ENCODE measurements around the gene ARHGEF28. TPM values are rescaled to one million over a fixed set of nuclear protein-coding genes. Genes with fewer than 3 reads are reported as not detected.

ARHGEF28 gene
- total RNA-seq, 6 donors from 2014 or later, result 14.4 to 47.1 (median 24.4) TPM

DNA sequence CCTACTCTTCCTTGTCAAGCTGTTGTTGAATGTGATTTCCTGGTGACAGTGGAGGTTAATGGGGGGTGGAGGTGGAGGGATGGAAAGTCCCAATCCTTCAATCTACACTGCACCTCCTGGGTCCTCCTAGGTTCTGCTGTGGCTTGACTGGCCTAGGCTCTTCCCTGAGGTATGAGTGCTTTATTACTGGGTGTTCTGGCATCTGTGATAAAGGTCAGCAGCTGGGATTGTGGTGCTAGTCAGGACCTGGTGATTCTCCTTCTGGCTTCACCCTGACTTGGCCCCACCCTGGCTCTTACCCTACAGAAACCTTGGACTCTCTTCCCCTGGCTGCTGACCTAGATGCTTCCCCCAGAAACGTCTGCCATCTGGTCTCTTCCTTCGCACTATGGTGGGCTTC lies 194.3 kb downstream of the ARHGEF28 start:
- no peak for TF ChIP-seq POLR2AphosphoS5 (IDR thresholded peaks at IDR 0.05)
- no peak for TF ChIP-seq POLR2A (IDR thresholded peaks at IDR 0.05)
- no peak for TF ChIP-seq EP300 (IDR thresholded peaks at IDR 0.05)
- TF ChIP-seq, protein P1, sequence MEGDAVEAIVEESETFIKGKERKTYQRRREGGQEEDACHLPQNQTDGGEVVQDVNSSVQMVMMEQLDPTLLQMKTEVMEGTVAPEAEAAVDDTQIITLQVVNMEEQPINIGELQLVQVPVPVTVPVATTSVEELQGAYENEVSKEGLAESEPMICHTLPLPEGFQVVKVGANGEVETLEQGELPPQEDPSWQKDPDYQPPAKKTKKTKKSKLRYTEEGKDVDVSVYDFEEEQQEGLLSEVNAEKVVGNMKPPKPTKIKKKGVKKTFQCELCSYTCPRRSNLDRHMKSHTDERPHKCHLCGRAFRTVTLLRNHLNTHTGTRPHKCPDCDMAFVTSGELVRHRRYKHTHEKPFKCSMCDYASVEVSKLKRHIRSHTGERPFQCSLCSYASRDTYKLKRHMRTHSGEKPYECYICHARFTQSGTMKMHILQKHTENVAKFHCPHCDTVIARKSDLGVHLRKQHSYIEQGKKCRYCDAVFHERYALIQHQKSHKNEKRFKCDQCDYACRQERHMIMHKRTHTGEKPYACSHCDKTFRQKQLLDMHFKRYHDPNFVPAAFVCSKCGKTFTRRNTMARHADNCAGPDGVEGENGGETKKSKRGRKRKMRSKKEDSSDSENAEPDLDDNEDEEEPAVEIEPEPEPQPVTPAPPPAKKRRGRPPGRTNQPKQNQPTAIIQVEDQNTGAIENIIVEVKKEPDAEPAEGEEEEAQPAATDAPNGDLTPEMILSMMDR (IDR thresholded peaks at IDR 0.05), result no peak
- Histone ChIP-seq H3K9me3 (no peaks in the 10 kb centered on the region), H3K4me3 (no peak overlapping the region), H3K4me1 (peaks cover 0 to 5% (median 2%) of the 10 kb centered on the region in 4 donors), H3K27ac (no peak overlapping the region), H3K36me3 (no peaks in the 10 kb centered on the region), H3K27me3 (no peaks in the 10 kb centered on the region)
- DNase-seq (no peak), ATAC-seq (ENCODE audit: low FRiP score in 2 of 2) (no peak)
- WGBS, 2 donors, result 89 to 96% methylated on average over 2 of the region's 2 CpGs

DNA sequence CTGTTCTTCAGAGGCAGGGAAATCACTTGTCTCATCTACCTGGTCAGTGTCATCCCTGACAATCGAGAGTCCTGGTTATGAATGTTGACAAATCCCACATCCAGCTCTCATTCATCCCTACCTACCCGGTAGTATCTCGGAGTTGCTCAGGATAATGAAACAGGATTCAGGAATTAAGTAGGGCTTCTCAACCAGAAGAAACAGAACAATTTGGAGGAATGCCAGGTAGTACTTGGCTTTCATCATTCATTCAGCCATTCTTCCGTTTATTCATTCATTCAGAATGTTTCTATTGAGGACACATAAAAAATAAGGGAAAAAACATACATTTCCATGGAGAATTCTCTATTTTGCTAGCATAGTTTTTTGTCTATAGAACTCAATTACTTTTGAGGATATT lies 195.0 kb downstream of the ARHGEF28 start:
- H3K27me3 ChIP-seq, result no peaks in the 10 kb centered on the region
- 86 to 87% methylated on average over 4 of the region's 4 CpGs for WGBS, 2 donors
- no peaks in the 10 kb centered on the region for H3K36me3 ChIP-seq
- no peak overlapping the region for H3K4me3 ChIP-seq
- H3K9me3 ChIP-seq, result no peaks in the 10 kb centered on the region
- no peak overlapping the region for H3K27ac ChIP-seq
- no peak for TF ChIP-seq EP300 (IDR thresholded peaks at IDR 0.05)
- TF ChIP-seq, protein P1 (IDR thresholded peaks at IDR 0.05), result no peak
- peaks cover 0 to 10% (median 5%) of the 10 kb centered on the region in 4 donors for H3K4me1 ChIP-seq
- ATAC-seq (ENCODE audit: low FRiP score in 2 of 2), result no peak
- DNase-seq, result no peak

DNA sequence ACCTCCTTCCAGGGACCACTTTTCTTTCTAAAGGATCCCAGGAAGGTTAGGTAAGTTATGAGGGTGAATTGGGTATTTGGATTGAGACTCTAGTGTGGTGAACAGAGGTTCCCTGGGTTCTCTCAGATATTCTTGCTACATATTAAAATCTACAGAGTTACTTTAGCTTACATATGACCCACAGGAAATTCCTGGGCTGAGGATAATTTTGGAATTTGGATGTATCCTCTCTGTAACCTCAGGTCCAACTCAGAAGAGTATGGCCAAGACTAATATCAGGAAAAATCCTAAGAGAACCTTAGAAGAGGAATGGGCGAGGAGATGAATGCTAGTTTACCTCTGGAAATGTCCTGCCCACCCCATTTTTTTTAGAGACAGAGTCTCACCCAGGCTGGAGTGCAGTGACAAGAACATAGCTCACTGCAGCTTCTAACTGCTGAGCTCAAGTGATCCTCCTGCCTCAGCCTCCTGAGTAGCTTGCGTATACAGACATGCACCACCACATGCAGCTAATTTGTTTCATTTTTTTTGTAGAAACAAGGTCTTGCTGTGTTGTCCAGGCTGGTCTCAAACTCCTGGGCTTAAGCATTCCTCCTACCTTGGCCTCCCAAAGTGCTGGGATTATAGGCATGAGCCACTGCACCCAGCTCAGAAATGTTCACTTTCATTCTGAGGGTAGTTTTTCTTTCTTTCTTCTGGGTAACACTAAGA lies 196.4 kb downstream of the ARHGEF28 start:
- Histone ChIP-seq H3K4me1 (peaks cover 0 to 22% (median 13%) of the 10 kb centered on the region in 4 donors), H3K36me3 (no peaks in the 10 kb centered on the region), H3K27ac (peak overlapping the region in 1 of 4 donors; percentile 45), H3K4me3 (no peak overlapping the region), H3K27me3 (no peaks in the 10 kb centered on the region), H3K9me3 (no peaks in the 10 kb centered on the region)
- ATAC-seq (ENCODE audit: low FRiP score in 2 of 2), result no peak
- TF ChIP-seq, protein P1 (IDR thresholded peaks at IDR 0.05), result no peak
- TF ChIP-seq POLR2A (IDR thresholded peaks at IDR 0.05) (no peak), POLR2AphosphoS5 (IDR thresholded peaks at IDR 0.05) (no peak)
- 87 to 94% methylated on average over 2 of the region's 2 CpGs for WGBS, 2 donors
- no peak for DNase-seq

DNA sequence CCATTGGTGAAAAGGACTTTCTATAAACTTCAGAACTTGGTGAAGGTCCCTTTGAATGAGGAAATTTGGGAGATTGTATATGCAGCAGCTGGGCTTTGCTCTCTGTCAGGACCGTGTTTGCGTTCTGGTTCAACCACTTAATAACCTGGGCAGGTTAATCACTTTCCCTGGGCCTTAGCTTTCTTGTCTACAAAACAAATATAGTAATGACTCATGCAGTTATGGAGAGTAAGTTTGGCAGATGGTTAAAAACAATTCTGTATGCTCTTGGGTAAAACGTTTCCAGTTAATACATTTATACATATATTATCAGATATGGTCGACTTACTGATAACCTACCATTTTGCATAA lies 197.0 kb downstream of the ARHGEF28 start:
- ATAC-seq (ENCODE audit: low FRiP score in 2 of 2), result peak in 1 of 2 donors; percentile 56
- H3K27ac ChIP-seq, result peak overlapping the region in 1 of 4 donors; percentile 7
- peak in 1 of 2 donors; percentile 44 for DNase-seq

More for the DNA sequence above, 197.0 kb downstream of the ARHGEF28 start:
- Histone ChIP-seq H3K4me1 (peaks cover 0 to 22% (median 13%) of the 10 kb centered on the region in 4 donors), H3K36me3 (no peaks in the 10 kb centered on the region), H3K4me3 (no peak overlapping the region), H3K27me3 (no peaks in the 10 kb centered on the region), H3K9me3 (no peaks in the 10 kb centered on the region)
- 43 to 60% methylated on average over 4 of the region's 4 CpGs for WGBS, 2 donors
- TF ChIP-seq POLR2A (IDR thresholded peaks at IDR 0.05) (no peak), EP300 (IDR thresholded peaks at IDR 0.05) (no peak), POLR2AphosphoS5 (IDR thresholded peaks at IDR 0.05) (no peak)
- TF ChIP-seq, protein P1 (IDR thresholded peaks at IDR 0.05), result no peak

All from upper lobe of left lung (tissue), 6 donors.